HG03196 (cell line): Measurements from ENCODE around the gene BPIFB2.
"Not testable (repeated sequence)": the region's sequence is repeated elsewhere in the genome, so short reads cannot be mapped to it uniquely, and the experiment has no call there.

ENCODE experiments used
- ATAC-seq: cut with Tn5 transposase; IDR thresholded peaks from one replicate; pipeline ENCODE4 v1.9.1; 2021; ENCODE audit not compliant: unreplicated experiment

Gene BPIFB2

GRCh38 chr20:32970115-32970972 is 37.2 kb upstream of the BPIFB2 start:
- no peak for ATAC-seq

GRCh38 chr20:32970973-32971300 is 36.6 kb upstream of the BPIFB2 start:
- ATAC-seq = no peak

GRCh38 chr20:32971703-32972161 is 35.8 kb upstream of the BPIFB2 start:
- ATAC-seq = no peak

- peak; percentile 76 for ATAC-seq
Observed at GRCh38 chr20:32972181-32973076, 35.1 kb upstream of the BPIFB2 start.

GRCh38 chr20:32973077-32973717 is 34.3 kb upstream of the BPIFB2 start:
- no peak for ATAC-seq

- not testable (repeated sequence) for ATAC-seq
Observed at GRCh38 chr20:32974204-32975064, 33.1 kb upstream of the BPIFB2 start.

- ATAC-seq = not testable (repeated sequence)
Observed at GRCh38 chr20:32975121-32975520, 32.4 kb upstream of the BPIFB2 start.

- no peak for ATAC-seq
Observed at GRCh38 chr20:32975698-32976674, 31.5 kb upstream of the BPIFB2 start.

- no peak for ATAC-seq
Observed at GRCh38 chr20:32976746-32977145, 30.8 kb upstream of the BPIFB2 start.

- no peak for ATAC-seq
Observed at GRCh38 chr20:32977281-32978008, 30.1 kb upstream of the BPIFB2 start.

GRCh38 chr20:32978009-32978335 is 29.5 kb upstream of the BPIFB2 start:
- ATAC-seq = no peak

GRCh38 chr20:32979201-32979998 is 28.1 kb upstream of the BPIFB2 start:
- ATAC-seq = no peak

GRCh38 chr20:32980131-32980941 is 27.2 kb upstream of the BPIFB2 start:
- ATAC-seq = no peak

- ATAC-seq = no peak
Observed at GRCh38 chr20:32980990-32981389, 26.5 kb upstream of the BPIFB2 start.

GRCh38 chr20:32982617-32983458 is 24.7 kb upstream of the BPIFB2 start:
- no peak for ATAC-seq

GRCh38 chr20:32983459-32984112 is 23.9 kb upstream of the BPIFB2 start:
- ATAC-seq = no peak
